ENCODE results near the gene GGNBP2. TPM values are rescaled to one million over a fixed set of nuclear protein-coding genes. Genes with fewer than 3 reads are reported as not detected.

GGNBP2 gene
- polyA plus RNA-seq, 1 donor from 2014 or later: 112 TPM

- Histone ChIP-seq H3K4me3 (ENCODE audit: low read length) (no peak overlapping the region), H3K9me2 (ENCODE audit: insufficient read depth, low read length) (no peaks in the 10 kb centered on the region), H2AFZ (ENCODE audit: low read depth, low read length) (no peak overlapping the region), H3K27ac (ENCODE audit: low read length) (no peak overlapping the region), H3F3A (ENCODE audit: insufficient read depth, low read length, poor library complexity, severe bottlenecking) (no peaks in the 10 kb centered on the region), H3K9me3 (ENCODE audit: low read length) (no peaks in the 10 kb centered on the region), H3K27me3 (ENCODE audit: insufficient read depth, low read depth, low read length) (no peaks in the 10 kb centered on the region), H3K4me2 (ENCODE audit: low read length) (no peak overlapping the region), H3K79me2 (replicated peaks; ENCODE audit: insufficient read depth, low read length) (no peaks in the 10 kb centered on the region), H4K20me1 (ENCODE audit: insufficient read depth) (no peaks in the 10 kb centered on the region), H3K36me3 (ENCODE audit: insufficient read depth, low read length) (no peaks in the 10 kb centered on the region), H3K9ac (ENCODE audit: low read length) (no peak overlapping the region)
- TF ChIP-seq RAD21 (conservative IDR thresholded peaks at IDR 0.05) (no peak), SMC3 (conservative IDR thresholded peaks at IDR 0.05; ENCODE audit: poor library complexity) (no peak), TAF1 (IDR thresholded peaks at IDR 0.05; ENCODE audit: low read depth) (no peak), EP300 (conservative IDR thresholded peaks at IDR 0.05; ENCODE audit: poor library complexity, severe bottlenecking) (no peak), MXI1 (conservative IDR thresholded peaks at IDR 0.05; ENCODE audit: poor library complexity, severe bottlenecking) (no peak), EZH2 (IDR thresholded peaks at IDR 0.05; ENCODE audit: borderline replicate concordance, insufficient read depth, low read length, poor library complexity, severe bottlenecking) (no peak), POLR2AphosphoS5 (IDR thresholded peaks at IDR 0.05) (no peak)
- TF ChIP-seq, protein P1, sequence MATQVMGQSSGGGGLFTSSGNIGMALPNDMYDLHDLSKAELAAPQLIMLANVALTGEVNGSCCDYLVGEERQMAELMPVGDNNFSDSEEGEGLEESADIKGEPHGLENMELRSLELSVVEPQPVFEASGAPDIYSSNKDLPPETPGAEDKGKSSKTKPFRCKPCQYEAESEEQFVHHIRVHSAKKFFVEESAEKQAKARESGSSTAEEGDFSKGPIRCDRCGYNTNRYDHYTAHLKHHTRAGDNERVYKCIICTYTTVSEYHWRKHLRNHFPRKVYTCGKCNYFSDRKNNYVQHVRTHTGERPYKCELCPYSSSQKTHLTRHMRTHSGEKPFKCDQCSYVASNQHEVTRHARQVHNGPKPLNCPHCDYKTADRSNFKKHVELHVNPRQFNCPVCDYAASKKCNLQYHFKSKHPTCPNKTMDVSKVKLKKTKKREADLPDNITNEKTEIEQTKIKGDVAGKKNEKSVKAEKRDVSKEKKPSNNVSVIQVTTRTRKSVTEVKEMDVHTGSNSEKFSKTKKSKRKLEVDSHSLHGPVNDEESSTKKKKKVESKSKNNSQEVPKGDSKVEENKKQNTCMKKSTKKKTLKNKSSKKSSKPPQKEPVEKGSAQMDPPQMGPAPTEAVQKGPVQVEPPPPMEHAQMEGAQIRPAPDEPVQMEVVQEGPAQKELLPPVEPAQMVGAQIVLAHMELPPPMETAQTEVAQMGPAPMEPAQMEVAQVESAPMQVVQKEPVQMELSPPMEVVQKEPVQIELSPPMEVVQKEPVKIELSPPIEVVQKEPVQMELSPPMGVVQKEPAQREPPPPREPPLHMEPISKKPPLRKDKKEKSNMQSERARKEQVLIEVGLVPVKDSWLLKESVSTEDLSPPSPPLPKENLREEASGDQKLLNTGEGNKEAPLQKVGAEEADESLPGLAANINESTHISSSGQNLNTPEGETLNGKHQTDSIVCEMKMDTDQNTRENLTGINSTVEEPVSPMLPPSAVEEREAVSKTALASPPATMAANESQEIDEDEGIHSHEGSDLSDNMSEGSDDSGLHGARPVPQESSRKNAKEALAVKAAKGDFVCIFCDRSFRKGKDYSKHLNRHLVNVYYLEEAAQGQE (IDR thresholded peaks at IDR 0.05; ENCODE audit: borderline replicate concordance): no peak
- TF ChIP-seq, protein P2, sequence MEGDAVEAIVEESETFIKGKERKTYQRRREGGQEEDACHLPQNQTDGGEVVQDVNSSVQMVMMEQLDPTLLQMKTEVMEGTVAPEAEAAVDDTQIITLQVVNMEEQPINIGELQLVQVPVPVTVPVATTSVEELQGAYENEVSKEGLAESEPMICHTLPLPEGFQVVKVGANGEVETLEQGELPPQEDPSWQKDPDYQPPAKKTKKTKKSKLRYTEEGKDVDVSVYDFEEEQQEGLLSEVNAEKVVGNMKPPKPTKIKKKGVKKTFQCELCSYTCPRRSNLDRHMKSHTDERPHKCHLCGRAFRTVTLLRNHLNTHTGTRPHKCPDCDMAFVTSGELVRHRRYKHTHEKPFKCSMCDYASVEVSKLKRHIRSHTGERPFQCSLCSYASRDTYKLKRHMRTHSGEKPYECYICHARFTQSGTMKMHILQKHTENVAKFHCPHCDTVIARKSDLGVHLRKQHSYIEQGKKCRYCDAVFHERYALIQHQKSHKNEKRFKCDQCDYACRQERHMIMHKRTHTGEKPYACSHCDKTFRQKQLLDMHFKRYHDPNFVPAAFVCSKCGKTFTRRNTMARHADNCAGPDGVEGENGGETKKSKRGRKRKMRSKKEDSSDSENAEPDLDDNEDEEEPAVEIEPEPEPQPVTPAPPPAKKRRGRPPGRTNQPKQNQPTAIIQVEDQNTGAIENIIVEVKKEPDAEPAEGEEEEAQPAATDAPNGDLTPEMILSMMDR (IDR thresholded peaks at IDR 0.05; ENCODE audit: poor library complexity, severe bottlenecking): no peak
These were observed 39.1 kb downstream of the GGNBP2 start for GRCh38 chr17:36583787-36584186.

DNA sequence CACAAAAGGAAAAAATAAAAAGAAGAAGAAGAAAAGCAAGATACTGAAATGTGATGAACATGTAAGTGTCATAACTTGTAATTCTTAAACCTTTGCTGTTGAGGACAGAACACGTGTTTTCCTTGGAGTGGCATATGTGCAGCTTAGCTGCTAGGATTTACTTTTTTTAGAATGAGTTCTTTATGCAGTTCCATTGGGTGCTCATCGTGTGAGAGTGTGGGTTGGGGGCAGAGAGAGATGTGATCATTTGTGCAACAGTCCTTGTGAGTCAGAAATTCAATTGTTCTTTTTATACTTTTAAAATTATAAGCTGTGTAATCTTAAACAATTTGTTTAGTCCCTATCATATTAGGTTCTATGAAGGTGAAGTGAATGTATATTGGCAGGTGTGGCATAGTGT, 41.4 kb downstream of the GGNBP2 start:
- Histone ChIP-seq H3K4me2 (ENCODE audit: low read length) (no peak overlapping the region), H3F3A (ENCODE audit: insufficient read depth, low read length, poor library complexity, severe bottlenecking) (no peaks in the 10 kb centered on the region), H3K4me3 (ENCODE audit: low read length) (no peak overlapping the region), H3K79me2 (replicated peaks; ENCODE audit: insufficient read depth, low read length) (no peaks in the 10 kb centered on the region), H3K9me2 (ENCODE audit: insufficient read depth, low read length) (no peaks in the 10 kb centered on the region), H3K9me3 (ENCODE audit: low read length) (no peaks in the 10 kb centered on the region), H3K36me3 (ENCODE audit: insufficient read depth, low read length) (no peaks in the 10 kb centered on the region), H2AFZ (ENCODE audit: low read depth, low read length) (no peak overlapping the region), H4K20me1 (ENCODE audit: insufficient read depth) (no peaks in the 10 kb centered on the region), H3K27ac (ENCODE audit: low read length) (no peak overlapping the region), H3K27me3 (ENCODE audit: insufficient read depth, low read depth, low read length) (no peaks in the 10 kb centered on the region), H3K9ac (ENCODE audit: low read length) (no peak overlapping the region)
- TF ChIP-seq RAD21 (conservative IDR thresholded peaks at IDR 0.05) (no peak), POLR2AphosphoS5 (IDR thresholded peaks at IDR 0.05) (no peak), EP300 (conservative IDR thresholded peaks at IDR 0.05; ENCODE audit: poor library complexity, severe bottlenecking) (no peak), TAF1 (IDR thresholded peaks at IDR 0.05; ENCODE audit: low read depth) (no peak), EZH2 (IDR thresholded peaks at IDR 0.05; ENCODE audit: borderline replicate concordance, insufficient read depth, low read length, poor library complexity, severe bottlenecking) (no peak), SMC3 (conservative IDR thresholded peaks at IDR 0.05; ENCODE audit: poor library complexity) (no peak), MXI1 (conservative IDR thresholded peaks at IDR 0.05; ENCODE audit: poor library complexity, severe bottlenecking) (no peak)
- TF ChIP-seq, protein P1 (IDR thresholded peaks at IDR 0.05; ENCODE audit: borderline replicate concordance): no peak
- TF ChIP-seq, protein P2 (IDR thresholded peaks at IDR 0.05; ENCODE audit: poor library complexity, severe bottlenecking): no peak

Data from neural cell (in vitro differentiated cells).